Measurements from ENCODE around the gene POLR1B.

DNA sequence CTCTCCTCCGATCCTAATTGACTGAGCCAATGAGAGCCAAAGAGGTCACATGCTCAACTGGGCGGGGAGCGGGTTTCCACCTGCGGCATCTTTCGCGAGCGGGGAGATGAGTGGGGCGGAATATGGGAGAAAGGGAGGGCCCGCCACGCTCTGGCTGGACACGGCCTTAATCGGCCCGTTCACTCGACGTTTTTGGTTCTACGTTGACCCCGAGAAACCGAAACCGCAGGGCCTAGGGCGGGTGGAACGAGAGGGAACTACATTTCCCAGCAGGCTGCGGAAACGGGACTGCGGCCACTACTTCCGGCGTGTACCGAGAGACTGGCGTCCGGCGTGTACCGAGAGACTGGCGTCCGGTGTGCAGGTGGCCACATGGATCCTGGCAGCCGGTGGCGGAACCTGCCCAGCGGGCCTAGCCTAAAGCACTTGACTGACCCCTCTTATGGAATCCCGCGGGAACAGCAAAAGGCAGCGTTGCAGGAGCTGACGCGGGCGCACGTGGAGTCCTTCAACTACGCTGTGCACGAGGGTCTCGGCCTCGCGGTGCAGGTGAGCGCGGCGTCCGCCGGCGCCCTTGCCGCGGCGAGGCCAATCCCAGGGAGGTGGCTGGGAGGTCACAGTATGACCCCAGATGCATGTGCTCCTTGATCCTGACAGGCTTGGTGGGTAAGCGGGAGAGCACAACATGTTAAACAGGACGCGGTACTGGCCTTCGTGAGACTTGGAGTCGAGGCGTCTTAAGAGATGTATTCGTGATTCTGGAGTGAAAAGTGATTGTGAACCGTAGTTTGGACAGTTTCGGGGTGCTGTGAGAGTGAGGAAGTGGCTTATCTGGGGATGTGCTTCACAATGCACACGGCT, at the start of gene POLR1B:
- TF ChIP-seq, protein P1, sequence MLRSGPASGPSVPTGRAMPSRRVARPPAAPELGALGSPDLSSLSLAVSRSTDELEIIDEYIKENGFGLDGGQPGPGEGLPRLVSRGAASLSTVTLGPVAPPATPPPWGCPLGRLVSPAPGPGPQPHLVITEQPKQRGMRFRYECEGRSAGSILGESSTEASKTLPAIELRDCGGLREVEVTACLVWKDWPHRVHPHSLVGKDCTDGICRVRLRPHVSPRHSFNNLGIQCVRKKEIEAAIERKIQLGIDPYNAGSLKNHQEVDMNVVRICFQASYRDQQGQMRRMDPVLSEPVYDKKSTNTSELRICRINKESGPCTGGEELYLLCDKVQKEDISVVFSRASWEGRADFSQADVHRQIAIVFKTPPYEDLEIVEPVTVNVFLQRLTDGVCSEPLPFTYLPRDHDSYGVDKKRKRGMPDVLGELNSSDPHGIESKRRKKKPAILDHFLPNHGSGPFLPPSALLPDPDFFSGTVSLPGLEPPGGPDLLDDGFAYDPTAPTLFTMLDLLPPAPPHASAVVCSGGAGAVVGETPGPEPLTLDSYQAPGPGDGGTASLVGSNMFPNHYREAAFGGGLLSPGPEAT (IDR thresholded peaks at IDR 0.05; ENCODE audit: low read depth): peak; percentile 54
- no peak for TF ChIP-seq EZH2 (IDR thresholded peaks at IDR 0.05; ENCODE audit: borderline replicate concordance, control insufficient read depth, low read depth, low read length)
- TF ChIP-seq, protein P2, sequence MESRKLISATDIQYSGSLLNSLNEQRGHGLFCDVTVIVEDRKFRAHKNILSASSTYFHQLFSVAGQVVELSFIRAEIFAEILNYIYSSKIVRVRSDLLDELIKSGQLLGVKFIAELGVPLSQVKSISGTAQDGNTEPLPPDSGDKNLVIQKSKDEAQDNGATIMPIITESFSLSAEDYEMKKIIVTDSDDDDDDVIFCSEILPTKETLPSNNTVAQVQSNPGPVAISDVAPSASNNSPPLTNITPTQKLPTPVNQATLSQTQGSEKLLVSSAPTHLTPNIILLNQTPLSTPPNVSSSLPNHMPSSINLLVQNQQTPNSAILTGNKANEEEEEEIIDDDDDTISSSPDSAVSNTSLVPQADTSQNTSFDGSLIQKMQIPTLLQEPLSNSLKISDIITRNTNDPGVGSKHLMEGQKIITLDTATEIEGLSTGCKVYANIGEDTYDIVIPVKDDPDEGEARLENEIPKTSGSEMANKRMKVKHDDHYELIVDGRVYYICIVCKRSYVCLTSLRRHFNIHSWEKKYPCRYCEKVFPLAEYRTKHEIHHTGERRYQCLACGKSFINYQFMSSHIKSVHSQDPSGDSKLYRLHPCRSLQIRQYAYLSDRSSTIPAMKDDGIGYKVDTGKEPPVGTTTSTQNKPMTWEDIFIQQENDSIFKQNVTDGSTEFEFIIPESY (IDR thresholded peaks at IDR 0.05): no peak
- peak; percentile 61 for TF ChIP-seq CREB1 (IDR thresholded peaks at IDR 0.05; ENCODE audit: low read depth)
- TF ChIP-seq MYC (IDR thresholded peaks at IDR 0.05; ENCODE audit: insufficient read depth, insufficient read length, insufficient replicate concordance, low read length, severe bottlenecking): peak; percentile 98
- no peak for TF ChIP-seq JUNB (IDR thresholded peaks at IDR 0.05)
- peak; percentile 83 for TF ChIP-seq LARP7 (IDR thresholded peaks at IDR 0.05)
- TF ChIP-seq, protein P3, sequence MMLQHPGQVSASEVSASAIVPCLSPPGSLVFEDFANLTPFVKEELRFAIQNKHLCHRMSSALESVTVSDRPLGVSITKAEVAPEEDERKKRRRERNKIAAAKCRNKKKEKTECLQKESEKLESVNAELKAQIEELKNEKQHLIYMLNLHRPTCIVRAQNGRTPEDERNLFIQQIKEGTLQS (IDR thresholded peaks at IDR 0.05; ENCODE audit: borderline replicate concordance, extremely low read depth, low read depth, low read length): peak; percentile 56; the same call in 1 of the 2 replicates
- TF ChIP-seq, protein P4, sequence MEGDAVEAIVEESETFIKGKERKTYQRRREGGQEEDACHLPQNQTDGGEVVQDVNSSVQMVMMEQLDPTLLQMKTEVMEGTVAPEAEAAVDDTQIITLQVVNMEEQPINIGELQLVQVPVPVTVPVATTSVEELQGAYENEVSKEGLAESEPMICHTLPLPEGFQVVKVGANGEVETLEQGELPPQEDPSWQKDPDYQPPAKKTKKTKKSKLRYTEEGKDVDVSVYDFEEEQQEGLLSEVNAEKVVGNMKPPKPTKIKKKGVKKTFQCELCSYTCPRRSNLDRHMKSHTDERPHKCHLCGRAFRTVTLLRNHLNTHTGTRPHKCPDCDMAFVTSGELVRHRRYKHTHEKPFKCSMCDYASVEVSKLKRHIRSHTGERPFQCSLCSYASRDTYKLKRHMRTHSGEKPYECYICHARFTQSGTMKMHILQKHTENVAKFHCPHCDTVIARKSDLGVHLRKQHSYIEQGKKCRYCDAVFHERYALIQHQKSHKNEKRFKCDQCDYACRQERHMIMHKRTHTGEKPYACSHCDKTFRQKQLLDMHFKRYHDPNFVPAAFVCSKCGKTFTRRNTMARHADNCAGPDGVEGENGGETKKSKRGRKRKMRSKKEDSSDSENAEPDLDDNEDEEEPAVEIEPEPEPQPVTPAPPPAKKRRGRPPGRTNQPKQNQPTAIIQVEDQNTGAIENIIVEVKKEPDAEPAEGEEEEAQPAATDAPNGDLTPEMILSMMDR (IDR thresholded peaks at IDR 0.05 in 2 of 3, conservative IDR thresholded peaks at IDR 0.05 in 1 of 3; ENCODE audit: control insufficient read depth in 2 of 3, extremely low read depth in 1 of 3, insufficient read depth in 1 of 3, low read depth in 3 of 3, low read length in 3 of 3): no peak
- peak; percentile 66; the same call in 1 of the 2 replicates for TF ChIP-seq TAF1 (IDR thresholded peaks at IDR 0.05; ENCODE audit: borderline replicate concordance, low read depth, low read length)
- peak; percentile 79 for TF ChIP-seq POLR2A (IDR thresholded peaks at IDR 0.05; ENCODE audit: low read depth, low read length)

All from GM12878 (cell line).